M059J (cell line): ENCODE data around the gene ZDHHC24. TPM values are rescaled to one million over a fixed set of nuclear protein-coding genes. Genes with fewer than 3 reads are reported as not detected.
A peak's percentile ranks its signal among the peaks of the same experiment; 100 is the strongest.
"Not testable (repeated sequence)": the region's sequence is repeated elsewhere in the genome, so short reads cannot be mapped to it uniquely, and the experiment has no call there.

Experiments
- DNase-seq: peaks from one replicate; pipeline ENCODE4 v3.0.0-alpha.2; 2012; ENCODE audit warnings: low read depth
- total RNA-seq: library from RNA; depleted of rRNA; stranded (reverse); fragments of >200 nt; shearing (Covaris generic); gene quantifications from 2 replicates; pipeline ENCODE4 v1.2.3, GENCODE V29; 2014

ZDHHC24 gene
- total RNA-seq, 1 experiment from 2014 or later = 36.2 TPM

DNA sequence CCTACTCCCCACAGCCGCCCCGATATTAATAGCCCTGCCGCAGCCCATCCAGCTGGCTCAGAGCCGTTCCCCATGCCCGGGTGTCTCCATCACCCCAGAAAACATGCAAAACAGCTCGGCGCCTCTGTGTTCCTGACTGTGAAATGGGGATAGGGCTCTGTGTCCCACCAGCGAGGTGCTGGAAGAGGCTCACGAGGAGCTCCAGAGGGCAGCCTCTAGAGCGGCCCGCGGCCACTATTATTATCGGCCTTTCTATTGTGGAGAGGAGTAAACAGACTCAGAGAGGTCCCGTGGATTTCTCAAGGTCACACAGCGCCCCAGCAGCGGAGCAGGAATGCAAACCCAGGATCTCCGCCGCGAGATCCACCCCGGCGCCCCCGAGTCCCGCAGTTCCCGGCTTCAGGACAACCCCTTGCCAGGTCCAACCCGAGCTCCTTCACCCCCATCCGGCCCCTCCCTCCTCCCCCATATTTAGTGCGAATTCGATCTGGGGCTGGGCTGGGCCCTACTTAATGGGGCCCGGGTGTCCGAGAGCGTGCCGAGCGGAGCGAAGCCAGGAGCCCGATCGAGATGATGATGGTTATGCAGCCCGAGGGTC, 619 bp upstream of the ZDHHC24 start, which contains the start of gene ACTN3:
ACTN3 (plus strand) TSS at position 536 of the 598 bp plus-strand sequence; CDS start at position 571, 35 bp downstream.
- no peak for DNase-seq

DNA sequence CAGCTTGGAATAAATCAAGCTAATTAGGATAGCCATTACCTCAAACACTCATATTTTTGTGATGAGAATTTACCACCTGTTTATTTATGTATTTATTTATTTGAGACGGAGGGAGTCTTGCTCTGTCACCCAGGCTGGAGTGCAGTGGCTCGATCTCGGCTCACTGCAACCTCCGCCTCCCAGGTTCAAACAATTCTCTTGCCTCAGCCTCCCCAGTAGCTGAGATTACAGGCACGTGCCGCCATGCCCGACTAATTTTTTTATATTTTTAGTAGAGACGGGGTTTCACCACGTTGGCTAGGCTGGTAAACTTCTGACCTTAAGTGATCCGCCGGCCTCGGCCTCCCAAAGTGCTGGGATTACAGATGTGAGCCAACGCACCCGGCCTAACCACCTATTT, 896 bp downstream of the ZDHHC24 start:
- DNase-seq = not testable (repeated sequence)

DNA sequence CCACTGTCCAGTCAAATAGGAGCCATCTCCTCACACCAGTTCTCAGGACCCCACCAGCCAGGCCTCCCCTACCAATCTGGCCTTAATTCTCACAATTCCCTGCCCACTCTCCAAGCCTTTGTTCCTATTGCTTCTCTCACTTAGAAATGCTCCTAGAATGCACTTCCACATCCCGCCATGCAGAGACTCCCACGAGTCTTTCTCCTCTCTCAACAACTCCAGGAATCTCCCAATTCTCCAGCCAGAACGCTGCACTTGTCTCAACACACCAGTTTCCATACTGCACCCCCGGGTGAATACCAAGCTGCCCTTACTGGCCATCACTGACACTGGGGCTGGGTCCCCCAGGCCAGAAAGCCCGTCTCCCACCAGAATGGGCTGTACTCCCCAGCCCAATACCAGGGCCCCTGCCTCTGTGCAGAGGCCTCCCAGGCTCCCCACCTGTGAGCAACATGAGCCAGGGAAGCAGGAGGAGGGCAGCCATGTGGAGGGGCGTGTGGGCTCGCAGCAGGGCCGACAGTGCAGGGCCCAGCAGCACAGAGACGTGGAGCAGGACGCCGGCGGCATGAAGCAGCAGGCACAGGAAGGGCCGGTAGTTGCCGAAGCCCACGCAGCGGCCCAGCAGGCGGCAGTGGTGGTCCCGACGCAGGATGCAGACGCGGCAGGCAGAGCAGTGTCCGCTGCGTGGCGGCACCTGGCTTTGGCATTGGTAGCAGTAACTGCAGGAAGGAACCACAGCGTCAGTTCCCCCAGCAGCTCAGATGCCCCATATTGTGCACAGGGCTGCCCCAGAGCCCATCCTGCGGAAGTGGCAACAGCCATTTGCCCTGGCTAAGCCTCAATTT, 2.4 kb downstream of the ZDHHC24 start:
- no peak for DNase-seq

DNA sequence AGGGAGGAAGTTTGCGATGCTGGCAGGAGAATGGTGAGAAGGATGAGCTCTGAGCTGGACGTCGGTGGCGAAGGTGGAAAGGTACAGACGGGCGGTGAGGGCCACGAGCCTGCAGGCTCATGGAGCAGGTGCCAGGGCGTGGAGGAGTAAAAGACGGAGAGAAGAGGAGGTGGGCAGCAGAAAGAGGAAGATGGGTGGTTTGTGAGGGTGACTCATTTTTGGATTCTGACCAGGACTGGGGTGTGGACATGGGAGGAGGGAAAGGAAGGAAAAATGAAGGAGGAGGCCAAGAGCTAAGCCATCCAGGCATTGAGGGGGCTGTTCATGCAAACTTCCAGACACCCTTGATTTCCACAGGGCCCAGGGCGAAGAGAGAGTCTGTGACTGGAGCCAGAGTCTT, 3.5 kb downstream of the ZDHHC24 start:
- DNase-seq = no peak

DNA sequence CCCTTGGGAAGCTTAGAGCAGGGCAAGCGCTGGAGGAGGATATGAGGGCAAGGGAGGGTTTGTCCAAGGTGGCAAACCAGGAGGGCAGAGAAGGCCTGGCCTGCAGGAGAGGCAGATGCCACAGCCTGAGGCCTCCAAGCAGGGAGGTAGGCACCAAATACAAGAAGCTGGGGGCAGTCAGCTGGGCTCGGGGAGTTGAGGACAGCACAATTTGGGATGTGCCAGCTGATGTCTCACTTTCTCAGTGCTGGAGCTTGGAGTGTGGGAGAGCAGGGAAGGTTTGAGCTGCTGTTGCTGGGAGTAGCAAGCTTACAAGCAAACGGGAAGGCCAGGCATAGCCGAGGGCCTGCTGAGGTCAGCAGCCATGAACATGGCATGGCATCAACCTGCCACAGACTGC, 4.0 kb downstream of the ZDHHC24 start:
- DNase-seq = no peak

DNA sequence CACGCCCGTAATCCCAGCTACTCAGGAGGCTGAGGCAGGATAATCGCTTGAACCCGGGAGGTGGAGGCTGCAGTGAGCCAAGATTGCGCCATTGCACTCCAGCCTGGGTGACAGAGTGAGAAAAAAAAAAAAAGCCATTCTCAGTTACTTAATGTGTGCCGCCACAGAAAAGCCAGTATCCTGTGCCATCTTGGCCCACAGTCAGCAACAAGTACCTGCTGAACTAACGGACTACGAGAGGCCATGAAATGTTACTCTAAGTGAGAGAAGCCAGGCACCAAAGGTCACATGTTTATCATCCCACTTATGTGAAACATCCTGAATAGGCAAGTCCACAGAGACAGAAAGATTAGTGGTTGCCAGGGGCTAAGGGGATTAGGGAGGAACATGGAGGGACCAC, 5.2 kb downstream of the ZDHHC24 start:
- not testable (repeated sequence) for DNase-seq

DNA sequence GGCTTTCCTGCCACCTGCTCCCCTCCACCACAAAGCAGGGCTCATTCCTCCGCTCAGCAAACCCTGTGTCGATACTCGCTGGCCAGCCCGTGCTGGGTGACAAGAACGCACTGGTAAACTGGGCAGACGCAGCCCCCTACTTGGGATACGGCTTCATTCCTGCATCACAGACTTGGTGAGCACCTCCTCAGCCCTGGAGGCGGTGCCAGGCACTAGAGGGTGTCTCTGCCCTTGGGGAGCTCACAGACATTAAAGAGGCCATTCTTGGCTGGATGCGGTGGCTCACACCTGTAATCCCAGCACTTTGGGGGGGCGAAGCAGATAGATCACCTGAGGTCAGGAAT, 6.0 kb downstream of the ZDHHC24 start:
- DNase-seq = no peak

DNA sequence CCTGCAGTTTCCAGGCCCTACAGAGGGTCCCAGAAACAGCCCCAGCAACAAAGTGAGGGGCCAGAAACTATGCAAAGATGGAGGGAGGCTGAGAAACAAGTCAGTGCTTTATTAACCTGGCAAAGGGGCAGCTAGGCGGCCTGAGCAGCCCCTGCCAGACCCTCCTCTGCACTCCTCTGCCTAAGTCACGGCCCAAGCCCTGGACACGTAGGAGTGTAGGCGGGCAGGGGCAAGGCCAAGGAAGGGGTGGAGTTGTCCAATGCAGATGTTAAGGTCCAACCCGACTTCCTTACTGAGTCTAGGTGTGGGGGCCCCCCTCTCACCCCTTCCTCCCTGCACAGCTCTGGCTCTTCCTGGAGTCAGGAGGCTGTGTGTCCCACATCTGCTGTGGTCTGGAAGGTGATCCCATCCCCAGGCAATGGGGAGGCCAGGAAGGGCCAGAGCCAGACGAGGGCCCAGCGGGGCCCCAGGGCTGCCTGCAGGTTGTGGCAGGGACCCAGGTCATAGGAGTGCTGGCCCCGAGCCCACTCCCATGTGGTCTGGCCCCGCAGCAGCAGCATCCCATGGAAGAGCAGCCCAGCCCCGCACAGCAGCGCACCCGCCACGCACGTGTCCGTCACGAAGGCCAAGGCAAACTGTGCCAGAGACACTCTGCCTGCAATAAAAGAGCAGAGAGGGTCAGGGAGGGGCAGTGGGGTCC, 6.5 kb downstream of the ZDHHC24 start:
- no peak for DNase-seq

DNA sequence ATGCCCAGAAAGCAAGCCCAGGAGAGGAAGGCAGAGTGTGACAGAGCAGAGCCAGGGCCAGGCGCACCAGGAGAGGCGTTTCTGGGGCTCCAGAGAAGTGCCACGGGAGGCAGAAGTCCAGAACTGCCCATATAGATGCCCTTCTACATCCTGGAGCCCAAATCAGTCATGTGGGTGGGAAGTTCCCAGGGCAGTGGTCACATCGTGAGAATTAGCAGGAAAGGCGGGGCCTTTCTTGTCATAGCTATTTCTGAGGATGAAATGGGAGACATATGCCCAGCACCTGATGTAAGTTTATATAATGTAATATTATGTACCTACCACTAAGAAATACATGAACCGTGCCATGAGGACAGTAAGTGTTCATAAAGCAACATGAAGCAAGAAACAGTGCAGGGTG, 13.1 kb downstream of the ZDHHC24 start:
- DNase-seq = no peak

DNA sequence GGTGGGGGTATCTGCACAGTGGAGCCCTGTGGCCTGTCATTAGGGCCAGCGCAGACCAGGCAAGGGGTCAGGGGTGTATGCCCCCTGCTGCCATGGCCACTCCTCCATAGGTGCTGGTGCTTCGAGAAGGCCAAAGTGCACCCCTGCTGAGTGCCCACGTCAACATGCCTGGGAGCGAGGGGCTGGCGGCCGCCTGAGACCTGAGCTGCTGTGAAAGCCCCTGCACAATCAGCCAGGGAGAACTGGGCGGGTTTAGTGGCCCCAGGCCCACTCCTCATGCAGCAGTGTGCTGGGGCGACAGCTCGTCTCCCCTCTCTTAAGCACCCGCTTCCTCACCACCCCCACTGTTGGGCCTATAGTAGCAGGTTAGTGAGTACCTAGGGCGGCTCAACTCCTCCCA, 14.0 kb downstream of the ZDHHC24 start:
- no peak for DNase-seq

DNA sequence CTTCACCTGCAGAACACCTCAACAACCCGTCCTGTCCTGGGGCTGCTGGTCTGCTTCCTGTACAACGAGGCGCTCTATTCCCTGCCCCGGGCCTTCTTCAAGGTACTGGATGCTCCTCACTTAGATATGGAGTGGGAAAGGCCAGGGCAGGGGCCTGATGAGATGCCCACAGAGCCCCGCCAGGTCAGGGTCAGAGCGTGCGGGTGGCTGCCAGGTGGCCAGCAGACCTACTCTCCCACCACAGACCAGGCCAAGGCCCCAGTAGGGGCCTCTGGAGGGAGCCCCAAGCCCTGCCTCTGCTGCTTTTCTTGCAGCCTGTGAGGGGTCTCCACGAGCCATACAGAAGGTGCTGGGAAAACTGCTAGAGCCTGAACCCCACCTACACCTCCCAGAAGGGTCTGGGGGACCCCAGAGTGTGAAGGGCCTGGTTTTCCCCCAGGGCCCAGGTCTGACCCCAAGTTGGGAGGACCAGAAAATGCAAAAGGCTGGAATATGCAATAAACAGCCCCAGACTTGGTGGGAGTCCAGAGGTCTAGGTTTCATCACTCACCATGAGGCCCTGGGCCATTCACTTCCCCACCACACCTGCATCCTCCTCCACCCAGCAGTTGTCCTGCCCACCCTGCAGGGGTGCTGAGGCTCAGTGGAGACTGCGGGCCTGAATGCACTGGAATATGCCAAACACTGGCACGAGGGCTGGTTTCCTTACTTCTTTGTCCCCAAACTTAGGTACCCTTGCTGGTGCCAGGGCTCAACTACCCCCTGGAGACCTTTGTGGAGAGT, 14.7 kb downstream of the ZDHHC24 start:
- no peak for DNase-seq

DNA sequence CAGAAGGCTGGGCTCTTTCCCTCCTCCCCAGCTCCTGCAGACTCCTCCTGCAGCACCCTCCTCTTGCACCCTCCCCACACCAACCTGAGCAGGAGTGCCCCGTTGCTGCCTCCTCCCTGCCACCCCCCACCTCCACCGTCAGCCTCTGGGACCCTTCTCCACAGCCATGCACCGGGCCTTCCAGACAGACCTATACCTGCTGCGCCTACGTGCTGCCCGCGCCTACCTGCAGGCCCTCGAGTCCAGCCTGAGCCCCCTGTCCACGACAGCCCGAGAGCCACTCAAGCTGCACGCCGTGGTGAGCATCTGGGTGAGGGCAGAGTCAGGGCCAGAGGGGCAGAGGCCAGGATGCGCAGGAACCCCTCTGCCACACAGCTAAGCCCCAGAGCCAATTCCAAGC, 16.2 kb downstream of the ZDHHC24 start:
- DNase-seq = no peak

DNA sequence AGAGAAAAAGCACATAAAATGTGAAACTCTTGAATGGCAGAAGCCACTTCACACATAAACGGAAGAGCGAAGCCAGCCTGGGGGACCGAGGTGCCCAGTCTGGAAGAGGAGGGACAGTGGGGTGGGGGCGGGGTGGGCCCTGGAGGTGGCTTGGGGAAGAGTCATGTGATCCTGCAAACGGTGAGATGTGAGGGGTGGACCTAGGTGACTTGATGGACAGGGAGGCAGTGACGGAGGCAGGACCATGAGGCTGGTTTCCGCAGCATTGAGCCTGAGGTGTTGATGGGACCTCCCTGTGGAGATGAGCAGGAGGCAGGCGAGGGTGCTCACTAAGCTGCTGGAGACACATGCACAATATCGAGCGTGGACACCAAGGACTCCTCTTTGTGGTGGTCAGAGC, 16.8 kb downstream of the ZDHHC24 start:
- DNase-seq = no peak

DNA sequence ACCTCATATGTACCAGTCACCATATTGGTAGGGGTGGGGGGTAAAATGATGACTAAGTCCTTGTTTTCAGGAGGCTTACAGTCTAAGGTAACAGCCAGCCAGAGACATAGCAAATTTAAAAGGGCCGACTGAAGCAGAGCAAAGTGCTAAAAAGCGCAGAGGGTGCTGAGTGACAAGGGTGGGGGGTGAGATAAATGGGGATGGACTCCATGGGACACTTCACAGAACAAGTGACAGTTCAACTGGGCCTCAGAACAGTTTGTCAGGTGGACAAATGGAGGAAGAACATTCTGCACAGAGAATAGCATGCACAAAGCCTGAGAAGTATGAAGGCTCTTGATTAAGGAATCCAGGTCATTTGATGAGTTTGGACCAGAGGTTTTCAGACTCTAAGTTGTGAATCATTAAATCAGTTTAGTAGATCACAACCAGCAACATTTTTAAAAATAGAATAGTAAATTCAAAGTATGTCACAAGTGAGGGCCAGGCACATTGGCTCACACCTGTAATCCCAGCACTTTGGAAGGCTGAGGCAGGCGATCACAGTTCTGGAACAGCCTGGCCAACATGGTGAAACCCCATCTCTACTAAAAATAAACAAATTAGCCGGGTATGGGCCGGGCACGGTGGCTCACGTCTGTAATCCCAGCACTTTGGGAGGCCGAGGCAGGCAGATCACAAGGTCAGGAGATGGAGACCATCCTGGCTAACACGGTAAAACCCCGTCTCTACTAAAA, 21.4 kb downstream of the ZDHHC24 start:
- no peak for DNase-seq

DNA sequence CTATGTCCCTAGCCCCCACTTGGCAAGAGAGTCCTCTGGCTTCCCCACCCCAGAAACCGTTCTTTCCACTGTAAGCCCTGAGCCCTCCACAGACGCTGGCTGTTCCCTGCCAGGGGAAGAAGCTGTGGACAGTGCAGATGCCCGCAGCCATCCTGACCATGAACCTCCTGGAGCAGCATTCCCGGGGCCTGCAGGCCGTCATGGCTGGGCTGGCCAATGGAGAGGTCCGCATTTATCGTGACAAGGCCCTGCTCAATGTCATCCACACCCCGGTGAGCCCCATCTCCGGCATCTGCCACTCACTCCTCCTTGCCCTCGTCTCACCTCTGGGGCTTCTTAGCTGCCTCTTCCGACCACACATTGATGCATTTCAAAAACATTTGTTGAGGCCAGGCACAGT, 22.2 kb downstream of the ZDHHC24 start:
- no peak for DNase-seq

DNA sequence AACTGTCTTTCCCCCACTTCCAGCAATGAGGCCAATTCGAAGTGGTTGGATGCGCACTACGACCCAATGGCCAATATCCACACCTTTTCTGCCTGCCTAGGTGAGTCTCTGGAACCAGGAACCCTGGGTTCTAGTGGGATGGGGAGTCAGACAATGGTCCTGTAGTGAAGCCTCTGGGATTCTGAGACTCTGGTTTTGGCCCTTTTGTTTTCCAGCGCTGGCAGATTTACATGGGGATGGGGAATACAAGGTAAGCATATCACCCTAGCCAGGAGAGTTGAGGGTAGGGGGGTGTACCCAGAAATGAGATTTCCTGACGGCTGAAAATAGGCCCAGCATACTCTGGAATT, 34.9 kb downstream of the ZDHHC24 start:
- no peak for DNase-seq

DNA sequence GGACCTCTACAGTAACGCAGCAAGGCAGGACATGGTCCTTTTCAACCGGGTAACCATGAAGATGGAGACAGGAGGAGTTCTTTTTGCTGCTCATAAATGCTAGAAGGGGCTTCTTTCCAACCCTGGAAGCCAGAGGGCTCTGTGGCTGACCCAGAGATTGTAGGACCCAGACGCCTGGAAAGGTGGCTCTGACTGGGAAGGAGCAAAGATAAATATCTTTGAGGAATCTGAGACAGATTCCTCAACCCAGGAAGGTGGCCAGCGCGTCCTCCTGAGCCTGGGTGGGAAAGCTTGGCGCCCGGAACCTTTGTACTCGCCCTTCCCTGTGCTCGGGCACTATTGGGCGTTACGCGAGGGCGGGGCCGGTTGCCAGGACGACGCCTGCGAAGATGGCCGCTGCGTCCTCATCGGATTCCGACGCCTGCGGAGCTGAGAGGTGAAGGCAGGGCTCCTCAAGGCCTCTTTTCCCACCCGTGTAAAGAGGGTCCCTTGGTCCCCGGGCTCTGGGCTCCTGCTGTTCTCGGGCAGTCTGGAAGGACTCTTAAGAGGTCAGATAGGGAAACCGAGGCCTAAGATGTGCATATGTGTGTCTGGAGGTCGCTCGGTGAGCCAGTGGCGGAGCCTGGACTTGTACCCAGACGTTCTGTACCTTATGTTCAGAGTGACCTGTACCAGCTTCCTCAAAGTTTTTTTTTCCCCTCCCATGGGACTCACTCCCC, 35.4 kb downstream of the ZDHHC24 start, which contains the start of gene BBS1:
BBS1 (plus strand) TSS at position 365 of the 719 bp plus-strand sequence; CDS start at position 390, 25 bp downstream.
- peak; percentile 72 for DNase-seq

DNA sequence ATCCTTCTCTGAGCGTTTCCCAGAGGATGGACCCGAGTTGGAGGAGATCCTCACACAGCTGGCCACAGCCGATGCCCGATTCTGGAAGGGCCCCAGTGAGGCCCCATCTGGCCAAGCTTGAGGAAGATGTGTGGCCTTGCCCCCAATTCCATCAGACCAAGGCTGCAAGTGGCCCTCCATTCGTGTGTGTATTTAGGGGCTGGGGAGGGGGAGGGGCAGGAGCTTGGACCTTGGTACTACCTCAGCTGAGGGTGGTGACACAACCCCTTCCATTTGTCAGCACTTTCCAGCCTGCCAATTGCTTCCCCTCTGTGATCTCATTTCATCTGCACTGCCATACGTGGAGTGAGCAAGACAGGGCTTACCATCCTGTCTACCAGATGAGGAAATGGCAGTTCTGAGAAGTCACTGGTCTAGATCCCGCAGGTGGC, 36.7 kb downstream of the ZDHHC24 start:
- no peak for DNase-seq

DNA sequence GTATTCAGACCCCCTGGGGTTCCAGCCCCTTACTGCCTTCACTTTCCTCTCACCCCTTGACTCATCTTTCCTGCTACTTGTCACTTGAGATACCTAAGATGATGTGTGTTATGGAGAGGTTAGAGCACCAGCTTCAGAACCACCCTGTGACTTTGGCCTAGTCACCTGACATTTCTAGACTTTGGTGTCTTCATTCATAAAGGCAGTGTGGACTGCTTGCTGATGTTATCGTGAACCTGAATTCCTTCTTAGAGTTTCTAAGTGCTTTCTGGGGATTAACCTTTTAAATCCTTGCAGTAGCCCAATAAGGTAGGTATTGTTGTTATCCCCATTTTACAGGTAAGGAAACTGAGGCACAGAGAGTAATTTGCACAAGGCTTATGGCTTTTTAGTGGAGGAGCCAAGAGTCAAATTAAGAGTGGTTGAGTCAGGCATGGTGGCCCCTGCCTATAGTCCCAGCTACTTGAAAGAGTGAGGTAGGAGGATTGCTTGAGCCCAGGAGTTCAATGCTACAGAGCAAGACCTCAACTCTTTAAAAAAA, 40.5 kb downstream of the ZDHHC24 start:
- no peak for DNase-seq

DNA sequence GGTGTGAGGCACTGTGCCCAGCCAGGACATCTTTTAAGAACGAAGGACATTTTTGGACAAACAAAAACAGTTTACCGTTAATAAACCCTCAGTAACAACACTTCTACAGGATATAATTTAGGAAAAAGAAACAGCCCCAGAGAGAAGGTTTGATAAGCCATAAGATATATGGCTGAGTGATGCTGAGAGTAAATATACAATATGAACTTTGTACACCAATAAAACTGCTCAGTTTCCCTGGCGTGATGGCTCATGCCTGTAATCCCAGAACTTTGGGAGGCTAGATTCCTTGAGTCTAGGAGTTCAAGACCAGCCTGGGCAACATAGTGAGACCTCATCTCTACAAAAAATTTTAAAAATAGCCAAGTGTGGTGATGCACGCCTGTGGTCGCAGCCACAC, 47.3 kb downstream of the ZDHHC24 start:
- DNase-seq = no peak
